DOHH2 (cell line): ENCODE results near the gene TMEM183A.

Source experiments
- H3F3A ChIP-seq: fragments of 200-600 bp; sonication (generic), shearing (Covaris generic); 2 replicates; pipeline ENCODE4 v1.6.0; 2016; ENCODE audit warnings: antibody characterized with exemption, mild to moderate bottlenecking; ENCODE audit not compliant: control insufficient read depth, insufficient read depth
- H3K27ac ChIP-seq: fragments of 200-600 bp; sonication (generic); 2 replicates; pipeline ENCODE4 v1.5.1; 2014; ENCODE audit warnings: low read depth, mild to moderate bottlenecking, low read length, moderate library complexity
- H3K27me3 ChIP-seq: fragments of 200-600 bp; sonication (generic); 2 replicates; pipeline ENCODE4 v1.6.1; 2014; ENCODE audit warnings: mild to moderate bottlenecking, low read length, mixed read lengths; ENCODE audit not compliant: control insufficient read depth
- H3K36me3 ChIP-seq: fragments of 200-600 bp; sonication (generic); 2 replicates; pipeline ENCODE4 v1.6.1; 2014; ENCODE audit warnings: mild to moderate bottlenecking, low read length, moderate library complexity, mixed read lengths; ENCODE audit not compliant: control insufficient read depth
- H3K4me1 ChIP-seq: fragments of 200-600 bp; sonication (generic); 2 replicates; pipeline ENCODE4 v1.6.1; 2014; ENCODE audit warnings: mild to moderate bottlenecking, low read length, mixed read lengths; ENCODE audit not compliant: control insufficient read depth
- H3K4me2 ChIP-seq: fragments of 200-600 bp; sonication (generic); 2 replicates; pipeline ENCODE4 v1.6.0; 2014; ENCODE audit warnings: mild to moderate bottlenecking, low read length, moderate library complexity
- H3K4me3 ChIP-seq: fragments of 200-600 bp; sonication (generic); 2 replicates; pipeline ENCODE4 v1.5.1; 2014; ENCODE audit warnings: mild to moderate bottlenecking, low read length, mixed read lengths
- H3K79me2 ChIP-seq: fragments of 200-600 bp; sonication (generic); 2 replicates; pipeline ENCODE4 v1.6.1; 2014; ENCODE audit warnings: mild to moderate bottlenecking, low read length, mixed read lengths; ENCODE audit not compliant: control insufficient read depth
- H3K9me2 ChIP-seq: fragments of 200-600 bp; sonication (generic); replicated peaks from 2 replicates; pipeline ENCODE4 v1.6.1; 2014; ENCODE audit warnings: mild to moderate bottlenecking, low read length, mixed read lengths; ENCODE audit not compliant: control insufficient read depth
- H3K9me3 ChIP-seq: fragments of 200-600 bp; sonication (generic); 2 replicates; pipeline ENCODE4 v1.6.1; 2014; ENCODE audit warnings: antibody characterized with exemption, low read length, mixed read lengths; ENCODE audit not compliant: control insufficient read depth, insufficient read depth
- H4K20me1 ChIP-seq: fragments of 200-600 bp; sonication (generic); 2 replicates; pipeline ENCODE4 v1.6.0; 2014; ENCODE audit warnings: low read depth, mild to moderate bottlenecking, antibody characterized with exemption, low read length, moderate library complexity; ENCODE audit not compliant: control insufficient read depth, insufficient read depth
- CTCF ChIP-seq: fragments of 200-600 bp; sonication (generic); IDR thresholded peaks from one replicate; pipeline ENCODE4 v1.5.1; 2014; ENCODE audit warnings: antibody characterized with exemption, mild to moderate bottlenecking, low read depth, low read length; ENCODE audit not compliant: poor library complexity, severe bottlenecking
- EZH2phosphoT487 ChIP-seq: fragments of 200-600 bp; sonication (generic); IDR thresholded peaks from 2 replicates; pipeline ENCODE4 v1.6.1; 2017; ENCODE audit warnings: borderline replicate concordance, mild to moderate bottlenecking, antibody characterized with exemption, low read length, moderate library complexity, mixed read lengths

TMEM183A gene

GRCh38 chr1:203063287-203063686 is 56.1 kb downstream of the TMEM183A start:
- H3K4me3 ChIP-seq, result no peak overlapping the region
- no peaks in the 10 kb centered on the region for H3K36me3 ChIP-seq
- TF ChIP-seq CTCF (no peak), EZH2phosphoT487 (no peak)
- H3K4me2 ChIP-seq, result no peak overlapping the region
- no peak overlapping the region for H3K27ac ChIP-seq
- H4K20me1 ChIP-seq, result no peaks in the 10 kb centered on the region
- no peaks in the 10 kb centered on the region; the same call in 1 of the 2 replicates for H3K27me3 ChIP-seq
- H3K9me2 ChIP-seq, result no peaks in the 10 kb centered on the region
- no peaks in the 10 kb centered on the region for H3K9me3 ChIP-seq
- no peaks in the 10 kb centered on the region for H3K4me1 ChIP-seq
- no peaks in the 10 kb centered on the region for H3F3A ChIP-seq
- H3K79me2 ChIP-seq, result no peaks in the 10 kb centered on the region

- H3K4me1 ChIP-seq, result peaks cover 8% of the 10 kb centered on the region
- H3K27ac ChIP-seq, result no peak overlapping the region
- no peak overlapping the region for H3K4me3 ChIP-seq
- no peaks in the 10 kb centered on the region for H3F3A ChIP-seq
- no peak for TF ChIP-seq EZH2phosphoT487
- TF ChIP-seq CTCF, result no peak
- H3K36me3 ChIP-seq, result no peaks in the 10 kb centered on the region
- H3K9me2 ChIP-seq, result no peaks in the 10 kb centered on the region
- no peak overlapping the region for H3K4me2 ChIP-seq
- no peaks in the 10 kb centered on the region; the same call in 1 of the 2 replicates for H3K27me3 ChIP-seq
- no peaks in the 10 kb centered on the region for H4K20me1 ChIP-seq
- no peaks in the 10 kb centered on the region for H3K79me2 ChIP-seq
- no peaks in the 10 kb centered on the region for H3K9me3 ChIP-seq
Measured at GRCh38 chr1:203065191-203065590, 58.0 kb downstream of the TMEM183A start.

GRCh38 chr1:203065986-203066385 is 58.8 kb downstream of the TMEM183A start:
- Histone ChIP-seq H3K9me2 (no peaks in the 10 kb centered on the region), H3K36me3 (no peaks in the 10 kb centered on the region), H3K27me3 (no peaks in the 10 kb centered on the region; the same call in 1 of the 2 replicates), H3K27ac (no peak overlapping the region), H3K79me2 (no peaks in the 10 kb centered on the region), H3K4me1 (peaks cover 8% of the 10 kb centered on the region), H3K9me3 (no peaks in the 10 kb centered on the region), H4K20me1 (no peaks in the 10 kb centered on the region), H3K4me3 (no peak overlapping the region), H3F3A (no peaks in the 10 kb centered on the region), H3K4me2 (no peak overlapping the region)
- TF ChIP-seq CTCF, result no peak
- TF ChIP-seq EZH2phosphoT487, result no peak
